Osteoblast (primary cell): ENCODE measurements around the gene TNS3. TPM values are rescaled to one million over a fixed set of nuclear protein-coding genes. Genes with fewer than 3 reads are reported as not detected.

ENCODE experiments used
- DNase-seq: peaks from one replicate; pipeline ENCODE4 v3.0.0; 2011; ENCODE audit warnings: low spot score, mixed read lengths; ENCODE audit not compliant: insufficient read length; ENCODE audit errors: missing footprints
- H2AFZ ChIP-seq: 2 replicates; pipeline ENCODE4 v1.6.0; 2011; ENCODE audit warnings: mild to moderate bottlenecking, low read length
- H3K27ac ChIP-seq: 2 replicates; pipeline ENCODE4 v1.5.1; 2011; ENCODE audit warnings: mild to moderate bottlenecking, low read depth, low read length, moderate library complexity
- H3K27me3 ChIP-seq: 2 replicates; pipeline ENCODE4 v1.6.0; 2012; ENCODE audit warnings: mild to moderate bottlenecking, control low read depth, inconsistent platforms, low read length, moderate library complexity; ENCODE audit not compliant: insufficient read depth
- H3K36me3 ChIP-seq: 2 replicates; pipeline ENCODE4 v1.5.1; 2011; ENCODE audit warnings: mild to moderate bottlenecking, low read length, control low read depth, moderate library complexity; ENCODE audit not compliant: insufficient read depth
- H3K4me1 ChIP-seq: 2 replicates; pipeline ENCODE4 v1.5.1; 2011; ENCODE audit warnings: mild to moderate bottlenecking, low read length, control low read depth, moderate library complexity; ENCODE audit not compliant: insufficient read depth
- H3K4me2 ChIP-seq: 2 replicates; pipeline ENCODE4 v1.6.0; 2011; ENCODE audit warnings: mild to moderate bottlenecking, low read length; ENCODE audit not compliant: insufficient read depth
- H3K4me3 ChIP-seq: fragments of 200-600 bp; sonication (generic); 3 replicates; pipeline ENCODE4 v1.5.1; 2012; ENCODE audit warnings: mild to moderate bottlenecking, low read length, inconsistent platforms; ENCODE audit not compliant: insufficient read depth
- H3K79me2 ChIP-seq: 2 replicates; pipeline ENCODE4 v1.6.0; 2012; ENCODE audit warnings: mild to moderate bottlenecking, low read length, control low read depth, inconsistent platforms; ENCODE audit not compliant: insufficient read depth
- H3K9me3 ChIP-seq: 2 replicates; pipeline ENCODE4 v1.5.1; 2011; ENCODE audit warnings: low read depth, low read length, control low read depth
- H4K20me1 ChIP-seq: 2 replicates; pipeline ENCODE4 v1.6.0; 2012; ENCODE audit warnings: mild to moderate bottlenecking, low read length, control low read depth; ENCODE audit not compliant: insufficient read depth
- CTCF ChIP-seq: IDR thresholded peaks from 2 replicates; pipeline ENCODE4 v1.5.1; 2011; ENCODE audit warnings: mild to moderate bottlenecking, low read depth, low read length, moderate library complexity; ENCODE audit errors: extremely low read depth
- total RNA-seq: library from RNA; depleted of rRNA; stranded (reverse); fragments of >200 nt; gene quantifications from 2 replicates; pipeline ENCODE4 v1.2.3, GENCODE V29; 2012

TNS3 gene
- total RNA-seq, 1 donor, result 67.3 TPM

GRCh38 chr7:47347346-47347745 is 234.6 kb downstream of the TNS3 start:
- H3K36me3 ChIP-seq, result peaks cover 34% of the 10 kb centered on the region
- H4K20me1 ChIP-seq, result peaks cover 74% of the 10 kb centered on the region

GRCh38 chr7:47346377-47346914 is 235.5 kb downstream of the TNS3 start:
- no peak for DNase-seq
- H3K36me3 ChIP-seq, result peaks cover 39% of the 10 kb centered on the region
- H3K4me2 ChIP-seq, result no peak overlapping the region
- no peaks in the 10 kb centered on the region for H3K9me3 ChIP-seq
- H3K27ac ChIP-seq, result no peak overlapping the region
- H2AFZ ChIP-seq, result no peak overlapping the region
- no peaks in the 10 kb centered on the region for H3K4me1 ChIP-seq
- peaks cover 69% of the 10 kb centered on the region for H4K20me1 ChIP-seq
- no peaks in the 10 kb centered on the region for H3K79me2 ChIP-seq
- H3K27me3 ChIP-seq, result no peaks in the 10 kb centered on the region
- TF ChIP-seq CTCF, result no peak
- no peak overlapping the region for H3K4me3 ChIP-seq

More at GRCh38 chr7:47347346-47347745, 234.6 kb downstream of the TNS3 start:
- Histone ChIP-seq H3K27ac (no peak overlapping the region), H2AFZ (no peak overlapping the region), H3K79me2 (peaks cover 3% of the 10 kb centered on the region), H3K4me2 (no peak overlapping the region), H3K9me3 (no peaks in the 10 kb centered on the region), H3K27me3 (no peaks in the 10 kb centered on the region), H3K4me1 (no peaks in the 10 kb centered on the region), H3K4me3 (no peak overlapping the region)
- DNase-seq, result no peak
- TF ChIP-seq CTCF, result no peak

GRCh38 chr7:47345857-47346298 is 236.0 kb downstream of the TNS3 start:
- no peaks in the 10 kb centered on the region for H3K79me2 ChIP-seq
- no peak for DNase-seq
- no peak overlapping the region for H2AFZ ChIP-seq
- H3K4me2 ChIP-seq, result no peak overlapping the region
- no peaks in the 10 kb centered on the region for H3K9me3 ChIP-seq
- H4K20me1 ChIP-seq, result peaks cover 69% of the 10 kb centered on the region
- H3K4me1 ChIP-seq, result no peaks in the 10 kb centered on the region
- peaks cover 39% of the 10 kb centered on the region for H3K36me3 ChIP-seq
- H3K27ac ChIP-seq, result no peak overlapping the region
- H3K27me3 ChIP-seq, result no peaks in the 10 kb centered on the region
- no peak overlapping the region for H3K4me3 ChIP-seq
- no peak for TF ChIP-seq CTCF

- Histone ChIP-seq H3K4me1 (no peaks in the 10 kb centered on the region), H2AFZ (no peak overlapping the region), H4K20me1 (peaks cover 55% of the 10 kb centered on the region), H3K4me2 (no peak overlapping the region), H3K79me2 (no peaks in the 10 kb centered on the region), H3K27ac (no peak overlapping the region), H3K9me3 (no peaks in the 10 kb centered on the region), H3K4me3 (no peak overlapping the region), H3K36me3 (peaks cover 39% of the 10 kb centered on the region), H3K27me3 (no peaks in the 10 kb centered on the region)
- DNase-seq, result no peak
- no peak for TF ChIP-seq CTCF
These were observed 237.5 kb downstream of the TNS3 start for GRCh38 chr7:47344171-47344955.
